HepG2 (cell line): Measurements from ENCODE around the gene BCKDHB. TPM values are rescaled to one million over a fixed set of nuclear protein-coding genes. Genes with fewer than 3 reads are reported as not detected.
A peak's percentile ranks its signal among the peaks of the same experiment; 100 is the strongest.

Experiments used
- ELF1 ChIP-seq: sonication (generic); formaldehyde crosslinking; IDR thresholded peaks from 2 replicates; pipeline ENCODE4 v1.4.0; 2020; ENCODE audit warnings: missing genetic modification reagents
- FLYWCH1 ChIP-seq: sonication (generic); formaldehyde crosslinking; IDR thresholded peaks from 2 replicates; pipeline ENCODE4 v1.8.1; 2023; ENCODE audit warnings: mild to moderate bottlenecking, missing genetic modification reagents
- HDAC1 ChIP-seq: sonication (generic); formaldehyde crosslinking; IDR thresholded peaks from 2 replicates; pipeline ENCODE4 v1.5.1; 2020; ENCODE audit warnings: mild to moderate bottlenecking, missing genetic modification reagents
- HNRNPL ChIP-seq: fragments of 200-400 bp; formaldehyde crosslinking; IDR thresholded peaks from 2 replicates; pipeline ENCODE4 v1.6.1; 2017; ENCODE audit warnings: mild to moderate bottlenecking, low read depth, low read length
- HNRNPLL ChIP-seq: fragments of 200-400 bp; formaldehyde crosslinking; IDR thresholded peaks from 2 replicates; pipeline ENCODE4 v1.6.1; 2017; ENCODE audit warnings: mild to moderate bottlenecking, low read depth, low read length; ENCODE audit not compliant: poor library complexity, severe bottlenecking
- KDM2A ChIP-seq: sonication (generic); formaldehyde crosslinking; IDR thresholded peaks from 2 replicates; pipeline ENCODE4 v1.4.0; 2020; ENCODE audit warnings: low read depth, missing genetic modification reagents, borderline replicate concordance
- NRL ChIP-seq: sonication (generic); formaldehyde crosslinking; IDR thresholded peaks from 2 replicates; pipeline ENCODE4 v1.5.0; 2020; ENCODE audit warnings: missing genetic modification reagents, mild to moderate bottlenecking, moderate library complexity, borderline replicate concordance
- SP140L ChIP-seq: sonication (generic); formaldehyde crosslinking; IDR thresholded peaks from 2 replicates; pipeline ENCODE4 v1.4.0; 2020; ENCODE audit warnings: missing genetic modification reagents, borderline replicate concordance
- SP5 ChIP-seq: IDR thresholded peaks from 2 replicates; pipeline ENCODE4 v1.6.1; 2016; ENCODE audit warnings: low read depth, borderline replicate concordance
- ZFAT ChIP-seq: sonication (generic); formaldehyde crosslinking; conservative IDR thresholded peaks from 2 replicates; pipeline ENCODE4 v1.8.1; 2023; ENCODE audit warnings: missing genetic modification reagents, inconsistent platforms
- ZNF282 ChIP-seq: fragments of 450-650 bp; IDR thresholded peaks from 2 replicates; pipeline ENCODE4 v1.6.1; 2018; ENCODE audit not compliant: partially characterized antibody
- ZNF562 ChIP-seq: sonication (generic); formaldehyde crosslinking; IDR thresholded peaks from 2 replicates; pipeline ENCODE4 v1.8.0; 2022; ENCODE audit warnings: missing genetic modification reagents, borderline replicate concordance
- ZNF598 ChIP-seq: sonication (generic); formaldehyde crosslinking; IDR thresholded peaks from 2 replicates; pipeline ENCODE4 v1.5.1; 2020; ENCODE audit warnings: mild to moderate bottlenecking, missing genetic modification reagents, borderline replicate concordance
- ZNF788 ChIP-seq: sonication (generic); formaldehyde crosslinking; IDR thresholded peaks from 2 replicates; pipeline ENCODE4 v1.5.0; 2020; ENCODE audit warnings: mild to moderate bottlenecking, missing genetic modification reagents, borderline replicate concordance
- polyA plus RNA-seq, 8 experiments: library from polyadenylated mRNA; depleted of rRNA in 3 of 8; stranded (reverse) in 7 of 8; unstranded in 1 of 8; fragments of >200 nt; fragmentation: Illumina TruSeq in 4 of 8; extraction: Trizol in 4 of 8; gene quantifications; 2 replicates each; pipeline versions ENCODE4 v1.2.1 to v1.2.3, GENCODE V29; 2011 to 2016; ENCODE audit warnings: low read depth in 4 of 8, missing spikeins in 1 of 8, mixed read lengths in 1 of 8; ENCODE audit not compliant: insufficient read depth in 1 of 8
- total RNA-seq, 5 experiments: library from RNA; depleted of rRNA; stranded (reverse); fragments of >200 nt; fragmentation: Illumina TruSeq; extraction: Trizol; gene quantifications; 2 replicates each; pipeline ENCODE4 v1.2.3, GENCODE V29; 2016; ENCODE audit warnings: low read depth in 1 of 5
- TF ChIP-seq, protein P1 (sequence below): sonication (generic); formaldehyde crosslinking; IDR thresholded peaks from 2 replicates; pipeline ENCODE4 v1.5.0; 2020; ENCODE audit warnings: mild to moderate bottlenecking, missing genetic modification reagents
- TF ChIP-seq, protein P2 (sequence below): IDR thresholded peaks from 2 replicates; pipeline ENCODE4 v1.6.1; 2018; ENCODE audit warnings: missing genetic modification reagents, mild to moderate bottlenecking, missing compliant biosample characterization
- TF ChIP-seq, protein P3 (sequence below): sonication (generic); formaldehyde crosslinking; IDR thresholded peaks from 2 replicates; pipeline ENCODE4 v1.4.0; 2020; ENCODE audit warnings: missing genetic modification reagents, borderline replicate concordance
- TF ChIP-seq, protein P4 (sequence below): sonication (generic); formaldehyde crosslinking; IDR thresholded peaks from 2 replicates; pipeline ENCODE4 v1.5.1; 2020; ENCODE audit warnings: mild to moderate bottlenecking, missing genetic modification reagents, borderline replicate concordance

BCKDHB gene
- total and polyA plus RNA-seq, 2 of the 13 experiments (the other 11 are each of a cell fraction or from before 2014, with no cell fraction given): 10.8 to 13.6 TPM

DNA sequence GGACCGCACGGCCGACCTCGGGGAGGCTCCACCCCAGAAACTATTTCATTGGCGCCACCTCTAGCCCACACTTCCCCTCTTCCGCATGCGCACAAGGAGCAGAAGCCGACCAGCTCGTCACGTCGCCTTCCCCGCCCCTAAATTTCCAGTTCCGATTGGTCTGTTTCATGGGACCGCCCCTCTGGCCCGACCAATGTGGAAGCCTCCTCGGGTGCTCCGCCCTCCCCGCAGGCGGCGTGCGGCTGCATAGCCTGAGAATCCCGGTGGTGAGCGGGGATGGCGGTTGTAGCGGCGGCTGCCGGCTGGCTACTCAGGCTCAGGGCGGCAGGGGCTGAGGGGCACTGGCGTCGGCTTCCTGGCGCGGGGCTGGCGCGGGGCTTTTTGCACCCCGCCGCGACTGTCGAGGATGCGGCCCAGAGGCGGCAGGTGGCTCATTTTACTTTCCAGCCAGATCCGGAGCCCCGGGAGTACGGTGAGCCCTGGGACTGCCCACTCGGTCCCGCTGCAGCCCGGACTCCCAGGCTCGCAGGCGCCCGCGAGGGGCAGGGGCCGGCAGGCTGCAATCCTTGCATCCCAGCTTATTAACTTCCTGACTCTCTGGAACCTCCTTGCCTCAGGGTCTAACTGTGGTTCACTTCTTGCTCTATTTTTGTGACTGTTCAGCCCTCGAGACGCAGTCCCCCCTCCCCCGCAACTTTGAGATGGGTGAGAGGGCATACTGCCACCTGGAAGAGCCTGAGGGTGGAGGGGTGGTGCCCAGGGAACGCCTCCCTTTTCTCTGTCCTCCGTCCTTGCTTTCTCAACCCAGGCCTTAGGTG, at the start of gene BCKDHB (continued):
- TF ChIP-seq, protein P1, sequence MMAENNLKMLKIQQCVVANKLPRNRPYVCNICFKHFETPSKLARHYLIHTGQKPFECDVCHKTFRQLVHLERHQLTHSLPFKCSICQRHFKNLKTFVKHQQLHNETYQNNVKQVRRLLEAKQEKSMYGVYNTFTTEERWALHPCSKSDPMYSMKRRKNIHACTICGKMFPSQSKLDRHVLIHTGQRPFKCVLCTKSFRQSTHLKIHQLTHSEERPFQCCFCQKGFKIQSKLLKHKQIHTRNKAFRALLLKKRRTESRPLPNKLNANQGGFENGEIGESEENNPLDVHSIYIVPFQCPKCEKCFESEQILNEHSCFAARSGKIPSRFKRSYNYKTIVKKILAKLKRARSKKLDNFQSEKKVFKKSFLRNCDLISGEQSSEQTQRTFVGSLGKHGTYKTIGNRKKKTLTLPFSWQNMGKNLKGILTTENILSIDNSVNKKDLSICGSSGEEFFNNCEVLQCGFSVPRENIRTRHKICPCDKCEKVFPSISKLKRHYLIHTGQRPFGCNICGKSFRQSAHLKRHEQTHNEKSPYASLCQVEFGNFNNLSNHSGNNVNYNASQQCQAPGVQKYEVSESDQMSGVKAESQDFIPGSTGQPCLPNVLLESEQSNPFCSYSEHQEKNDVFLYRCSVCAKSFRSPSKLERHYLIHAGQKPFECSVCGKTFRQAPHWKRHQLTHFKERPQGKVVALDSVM: no peak
- 0 out of 2 replicates have a peak, but pooled peaks have one; percentile 56 for TF ChIP-seq ZFAT
- no peak; the same call in 1 of the 2 replicates for TF ChIP-seq ZNF788 (CRISPR knock-in tag)
- TF ChIP-seq, protein P2, sequence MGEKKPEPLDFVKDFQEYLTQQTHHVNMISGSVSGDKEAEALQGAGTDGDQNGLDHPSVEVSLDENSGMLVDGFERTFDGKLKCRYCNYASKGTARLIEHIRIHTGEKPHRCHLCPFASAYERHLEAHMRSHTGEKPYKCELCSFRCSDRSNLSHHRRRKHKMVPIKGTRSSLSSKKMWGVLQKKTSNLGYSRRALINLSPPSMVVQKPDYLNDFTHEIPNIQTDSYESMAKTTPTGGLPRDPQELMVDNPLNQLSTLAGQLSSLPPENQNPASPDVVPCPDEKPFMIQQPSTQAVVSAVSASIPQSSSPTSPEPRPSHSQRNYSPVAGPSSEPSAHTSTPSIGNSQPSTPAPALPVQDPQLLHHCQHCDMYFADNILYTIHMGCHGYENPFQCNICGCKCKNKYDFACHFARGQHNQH (CRISPR knock-in tag): peak; percentile 60
- TF ChIP-seq HDAC1 (CRISPR knock-in tag): peak; percentile 90; the same call in 1 of the 2 replicates
- TF ChIP-seq ZNF598: peak; percentile 90; the same call in 1 of the 2 replicates
- TF ChIP-seq HNRNPL: peak; percentile 74
- TF ChIP-seq SP5 (CRISPR knock-in tag): peak; percentile 69
- TF ChIP-seq, protein P3, sequence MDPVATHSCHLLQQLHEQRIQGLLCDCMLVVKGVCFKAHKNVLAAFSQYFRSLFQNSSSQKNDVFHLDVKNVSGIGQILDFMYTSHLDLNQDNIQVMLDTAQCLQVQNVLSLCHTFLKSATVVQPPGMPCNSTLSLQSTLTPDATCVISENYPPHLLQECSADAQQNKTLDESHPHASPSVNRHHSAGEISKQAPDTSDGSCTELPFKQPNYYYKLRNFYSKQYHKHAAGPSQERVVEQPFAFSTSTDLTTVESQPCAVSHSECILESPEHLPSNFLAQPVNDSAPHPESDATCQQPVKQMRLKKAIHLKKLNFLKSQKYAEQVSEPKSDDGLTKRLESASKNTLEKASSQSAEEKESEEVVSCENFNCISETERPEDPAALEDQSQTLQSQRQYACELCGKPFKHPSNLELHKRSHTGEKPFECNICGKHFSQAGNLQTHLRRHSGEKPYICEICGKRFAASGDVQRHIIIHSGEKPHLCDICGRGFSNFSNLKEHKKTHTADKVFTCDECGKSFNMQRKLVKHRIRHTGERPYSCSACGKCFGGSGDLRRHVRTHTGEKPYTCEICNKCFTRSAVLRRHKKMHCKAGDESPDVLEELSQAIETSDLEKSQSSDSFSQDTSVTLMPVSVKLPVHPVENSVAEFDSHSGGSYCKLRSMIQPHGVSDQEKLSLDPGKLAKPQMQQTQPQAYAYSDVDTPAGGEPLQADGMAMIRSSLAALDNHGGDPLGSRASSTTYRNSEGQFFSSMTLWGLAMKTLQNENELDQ (CRISPR knock-in tag): no peak
- no peak for TF ChIP-seq FLYWCH1 (CRISPR knock-in tag)
- no peak for TF ChIP-seq ZNF562 (CRISPR knock-in tag)
- no peak for TF ChIP-seq ZNF282
- peak; percentile 99 for TF ChIP-seq HNRNPLL
- no peak for TF ChIP-seq SP140L
- TF ChIP-seq KDM2A (CRISPR knock-in tag): peak; percentile 83
- TF ChIP-seq NRL (CRISPR knock-in tag): peak; percentile 93
- TF ChIP-seq, protein P4, sequence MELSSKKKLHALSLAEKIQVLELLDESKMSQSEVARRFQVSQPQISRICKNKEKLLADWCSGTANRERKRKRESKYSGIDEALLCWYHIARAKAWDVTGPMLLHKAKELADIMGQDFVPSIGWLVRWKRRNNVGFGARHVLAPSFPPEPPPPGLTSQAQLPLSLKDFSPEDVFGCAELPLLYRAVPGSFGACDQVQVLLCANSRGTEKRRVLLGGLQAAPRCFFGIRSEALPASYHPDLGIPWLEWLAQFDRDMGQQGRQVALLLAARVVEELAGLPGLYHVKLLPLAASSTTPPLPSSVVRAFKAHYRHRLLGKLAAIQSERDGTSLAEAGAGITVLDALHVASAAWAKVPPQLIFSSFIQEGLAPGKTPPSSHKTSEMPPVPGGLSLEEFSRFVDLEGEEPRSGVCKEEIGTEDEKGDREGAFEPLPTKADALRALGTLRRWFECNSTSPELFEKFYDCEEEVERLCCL (CRISPR knock-in tag): no peak
- peak; percentile 62; the same call in 1 of the 2 replicates for TF ChIP-seq ELF1 (CRISPR knock-in tag)
